Stimulated activated CD4-positive, alpha-beta T cell treated with anti-CD3 and anti-CD28 coated beads, Interleukin-1b, Interleukin-23, amount 100 ng/mL, for 4 hours (primary cell): ENCODE results near the gene AP2B1.
"Not testable (repeated sequence)": the region's sequence is repeated elsewhere in the genome, so short reads cannot be mapped to it uniquely, and the experiment has no call there.

Source experiments
- DNase-seq, 2 donors: peaks; one replicate each; pipeline ENCODE4 v3.0.0-alpha.2; 2020; ENCODE audit warnings: low read depth in 2 of 2

The AP2B1 gene

GRCh38 chr17:35748979-35749378 lies 161.9 kb downstream of the AP2B1 start:
- DNase-seq: no peak

- no peak for DNase-seq
Observed at GRCh38 chr17:35749560-35750412, 162.7 kb downstream of the AP2B1 start.

GRCh38 chr17:35750526-35751395 lies 163.6 kb downstream of the AP2B1 start:
- DNase-seq: no peak

- not testable (repeated sequence) for DNase-seq
Observed at GRCh38 chr17:35751541-35751940, 164.4 kb downstream of the AP2B1 start.

GRCh38 chr17:35752471-35752870 lies 165.3 kb downstream of the AP2B1 start:
- DNase-seq: no peak

GRCh38 chr17:35752945-35753764 lies 166.0 kb downstream of the AP2B1 start, which contains the start of gene GAS2L2:
Gene GAS2L2 (minus strand): TSS chr17:35753239. CDS start chr17:35752850, 389 bp downstream.
- no peak for DNase-seq

- DNase-seq: no peak
Observed at GRCh38 chr17:35757243-35757642, 170.1 kb downstream of the AP2B1 start.

GRCh38 chr17:35760587-35760986 lies 173.5 kb downstream of the AP2B1 start, which contains the start of gene C17orf50:
Gene C17orf50 (plus strand): TSS chr17:35760887. CDS start chr17:35760942, 55 bp downstream.
- DNase-seq: no peak

- DNase-seq: no peak
Observed at GRCh38 chr17:35761601-35762000, 174.5 kb downstream of the AP2B1 start.

- DNase-seq: no peak
Observed at GRCh38 chr17:35763767-35764122, 176.6 kb downstream of the AP2B1 start.

- peak; percentile 74 to 87 for DNase-seq
Observed at GRCh38 chr17:35764123-35764991, 177.2 kb downstream of the AP2B1 start.

GRCh38 chr17:35765086-35765710 lies 178.1 kb downstream of the AP2B1 start:
- DNase-seq: no peak

GRCh38 chr17:35765756-35766488 lies 178.8 kb downstream of the AP2B1 start:
- no peak for DNase-seq

GRCh38 chr17:35766489-35766877 lies 179.4 kb downstream of the AP2B1 start:
- no peak for DNase-seq

- DNase-seq: peak in 1 of 2 donors; percentile 25
Observed at GRCh38 chr17:35766903-35767510, 179.9 kb downstream of the AP2B1 start.

GRCh38 chr17:35768797-35769196 lies 181.7 kb downstream of the AP2B1 start:
- DNase-seq: no peak

- DNase-seq: no peak
Observed at GRCh38 chr17:35769895-35770486, 182.9 kb downstream of the AP2B1 start.

GRCh38 chr17:35773129-35773528 lies 186.0 kb downstream of the AP2B1 start:
- no peak for DNase-seq
